ENCODE data around the gene KLK12.

The KLK12 gene

GRCh38 chr19:51078104-51078503 is 43.3 kb upstream of the KLK12 start (continued):
- TF ChIP-seq ZSCAN30 (tag by site-specific recombination; IDR thresholded peaks at IDR 0.05) (no peak), ZNF585B (tag by site-specific recombination; IDR thresholded peaks at IDR 0.05) (no peak), ZNF175 (tag by site-specific recombination; IDR thresholded peaks at IDR 0.05) (no peak)

GRCh38 chr19:51076631-51077213 is 41.9 kb upstream of the KLK12 start:
- no peak overlapping the region for H3K27ac ChIP-seq (ENCODE audit: extremely low read depth, low read depth, low read length)
- no peak for TF ChIP-seq ZNF830 (tag by site-specific recombination; IDR thresholded peaks at IDR 0.05; ENCODE audit: low read depth)
- TF ChIP-seq ZIC2 (tag by site-specific recombination; IDR thresholded peaks at IDR 0.05), result no peak
- POLR2A ChIA-PET, result no interaction called here
- CTCF ChIA-PET, result no interaction called here
- no peaks in the 10 kb centered on the region for H3K36me3 ChIP-seq (ENCODE audit: control insufficient read depth in 2 of 2, insufficient read depth in 1 of 2, low read length in 2 of 2)
- no peak overlapping the region for H3K4me3 ChIP-seq (ENCODE audit: low read depth, low read length)
- no peaks in the 10 kb centered on the region; the same call in 1 of the 2 replicates for H3K9me3 ChIP-seq (ENCODE audit: control insufficient read depth, insufficient read depth, low read depth, low read length)
- no peaks in the 10 kb centered on the region for H3K4me1 ChIP-seq (ENCODE audit: control insufficient read depth, insufficient read depth, low read length)

GRCh38 chr19:51075998-51076397 is 41.2 kb upstream of the KLK12 start:
- Histone ChIP-seq H3K9me3 (ENCODE audit: control insufficient read depth, insufficient read depth, low read depth, low read length) (no peaks in the 10 kb centered on the region; the same call in 1 of the 2 replicates), H3K36me3 (ENCODE audit: control insufficient read depth in 2 of 2, insufficient read depth in 1 of 2, low read length in 2 of 2) (no peaks in the 10 kb centered on the region), H3K27ac (ENCODE audit: extremely low read depth, low read depth, low read length) (no peak overlapping the region), H3K4me3 (ENCODE audit: low read depth, low read length) (no peak overlapping the region), H3K4me1 (ENCODE audit: control insufficient read depth, insufficient read depth, low read length) (no peaks in the 10 kb centered on the region)
- POLR2A ChIA-PET, result no interaction called here
- CTCF ChIA-PET, result no interaction called here
- no peak for TF ChIP-seq ZNF677 (tag by site-specific recombination; IDR thresholded peaks at IDR 0.05)
- no peak for TF ChIP-seq ZBTB26 (tag by site-specific recombination; optimal IDR thresholded peaks at IDR 0.05)
- TF ChIP-seq ZNF280D (tag by site-specific recombination; IDR thresholded peaks at IDR 0.05), result no peak
- TF ChIP-seq ZBTB7A (tag by site-specific recombination; IDR thresholded peaks at IDR 0.05; ENCODE audit: low read depth), result no peak
- TF ChIP-seq YY2 (tag by site-specific recombination; IDR thresholded peaks at IDR 0.05), result no peak
- TF ChIP-seq ZNF302 (tag by site-specific recombination; IDR thresholded peaks at IDR 0.05; ENCODE audit: low read depth), result no peak
- no peak for TF ChIP-seq ZNF214 (tag by site-specific recombination; IDR thresholded peaks at IDR 0.05; ENCODE audit: borderline replicate concordance)
- TF ChIP-seq ZNF394 (tag by site-specific recombination; IDR thresholded peaks at IDR 0.05; ENCODE audit: borderline replicate concordance), result no peak
- TF ChIP-seq ZNF791 (tag by site-specific recombination; IDR thresholded peaks at IDR 0.05), result no peak
- TF ChIP-seq ZNF157 (tag by site-specific recombination; IDR thresholded peaks at IDR 0.05), result no peak

GRCh38 chr19:51071095-51071405 is 36.2 kb upstream of the KLK12 start:
- Histone ChIP-seq H3K9me3 (ENCODE audit: control insufficient read depth, insufficient read depth, low read depth, low read length) (no peaks in the 10 kb centered on the region; the same call in 1 of the 2 replicates), H3K27ac (ENCODE audit: extremely low read depth, low read depth, low read length) (no peak overlapping the region), H3K4me3 (ENCODE audit: low read depth, low read length) (no peak overlapping the region), H3K4me1 (ENCODE audit: control insufficient read depth, insufficient read depth, low read length) (no peaks in the 10 kb centered on the region), H3K36me3 (ENCODE audit: control insufficient read depth in 2 of 2, insufficient read depth in 1 of 2, low read length in 2 of 2) (no peaks in the 10 kb centered on the region)
- ChIA-PET POLR2A (no interaction called here), CTCF (no interaction called here)
- TF ChIP-seq ZFP69B (tag by site-specific recombination; IDR thresholded peaks at IDR 0.05) (no peak), ZNF292 (tag by site-specific recombination; IDR thresholded peaks at IDR 0.05; ENCODE audit: borderline replicate concordance, low read depth) (no peak), ZNF514 (tag by site-specific recombination; IDR thresholded peaks at IDR 0.05) (no peak), ZNF785 (tag by site-specific recombination; IDR thresholded peaks at IDR 0.05) (no peak), ZNF23 (tag by site-specific recombination; IDR thresholded peaks at IDR 0.05; ENCODE audit: borderline replicate concordance) (no peak), ZBTB11 (tag by site-specific recombination; conservative IDR thresholded peaks at IDR 0.05; ENCODE audit: low read depth) (no peak), ZNF660 (tag by site-specific recombination; IDR thresholded peaks at IDR 0.05) (no peak), ZNF670 (tag by site-specific recombination; IDR thresholded peaks at IDR 0.05; ENCODE audit: low read depth) (no peak), ZNF223 (tag by site-specific recombination; IDR thresholded peaks at IDR 0.05) (no peak)
